Ascending aorta (tissue), 2 donors: ENCODE measurements around the gene FER1L5. TPM values are rescaled to one million over a fixed set of nuclear protein-coding genes. Genes with fewer than 3 reads are reported as not detected.
A peak's percentile ranks its signal among the peaks of the same experiment; 100 is the strongest.

Experiments
- DNase-seq, 2 donors: peaks; one replicate each; pipeline ENCODE4 v3.0.0-alpha.2; 2019; ENCODE audit warnings: low spot score in 2 of 2
- H3K27ac ChIP-seq, 2 donors: fragments of 200-600 bp; sonication (generic); one replicate each; pipeline ENCODE4 v1.5.1; 2016 to 2017; ENCODE audit warnings: mild to moderate bottlenecking in 1 of 2
- H3K27me3 ChIP-seq: fragments of 200-600 bp; sonication (generic); one replicate; pipeline ENCODE4 v1.5.1; 2017
- H3K36me3 ChIP-seq, 2 donors: fragments of 200-600 bp; sonication (generic); one replicate each; pipeline ENCODE4 v1.5.1; 2016
- H3K4me1 ChIP-seq, 2 donors: fragments of 200-600 bp; sonication (generic); one replicate each; pipeline ENCODE4 v1.5.1; 2016 to 2017; ENCODE audit warnings: mild to moderate bottlenecking in 1 of 2
- H3K4me3 ChIP-seq, 2 donors: fragments of 200-600 bp; sonication (generic); one replicate each; pipeline ENCODE4 v1.5.1; 2016 to 2017; ENCODE audit warnings: mild to moderate bottlenecking in 1 of 2
- H3K9me3 ChIP-seq, 2 donors: fragments of 200-600 bp; sonication (generic); one replicate each; pipeline ENCODE4 v1.5.1; 2016
- intact Hi-C: fragments of 100-400 bp; cut with DNase I; formaldehyde crosslinking; loops from one replicate; pipeline ENCODE4 v1.15.1; 2023
- total RNA-seq: library from RNA; depleted of rRNA; stranded (reverse); fragments of >200 nt; gene quantifications from one replicate; pipeline ENCODE4 v1.1.0, GENCODE V29; 2016
- TF ChIP-seq, protein P1 (sequence below), 3 experiments: fragments of 200-600 bp in 2 of 3; fragments of 450-650 bp in 1 of 3; sonication (generic) in 2 of 3; IDR thresholded peaks; one replicate each; pipeline ENCODE4 v1.5.1; 2016 to 2019; ENCODE audit warnings: antibody characterized with exemption in 3 of 3, mild to moderate bottlenecking in 1 of 3, moderate library complexity in 1 of 3

Gene FER1L5
- total RNA-seq, 1 donor from 2014 or later, result not detected

DNA sequence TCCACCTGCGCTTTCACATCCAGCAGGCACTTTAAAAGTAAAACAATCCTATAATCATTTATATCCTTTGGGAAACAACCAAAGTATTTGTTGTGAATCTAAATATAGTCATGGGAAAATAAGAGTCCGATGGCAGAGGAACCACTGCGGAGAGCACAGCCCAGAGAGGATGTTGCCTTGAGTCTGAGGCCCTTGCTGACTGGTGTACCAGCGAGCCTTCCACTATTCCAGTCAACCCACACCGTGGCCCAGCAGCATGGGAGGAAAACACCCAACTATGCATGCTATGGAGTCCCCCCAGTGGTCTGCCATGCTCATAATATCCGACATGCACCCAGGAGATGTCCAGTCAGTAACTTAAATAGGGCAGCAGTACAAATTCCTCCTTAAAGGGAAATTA is 26.0 kb upstream of the FER1L5 start:
- no peak overlapping the region for H3K4me3 ChIP-seq
- TF ChIP-seq, protein P1, sequence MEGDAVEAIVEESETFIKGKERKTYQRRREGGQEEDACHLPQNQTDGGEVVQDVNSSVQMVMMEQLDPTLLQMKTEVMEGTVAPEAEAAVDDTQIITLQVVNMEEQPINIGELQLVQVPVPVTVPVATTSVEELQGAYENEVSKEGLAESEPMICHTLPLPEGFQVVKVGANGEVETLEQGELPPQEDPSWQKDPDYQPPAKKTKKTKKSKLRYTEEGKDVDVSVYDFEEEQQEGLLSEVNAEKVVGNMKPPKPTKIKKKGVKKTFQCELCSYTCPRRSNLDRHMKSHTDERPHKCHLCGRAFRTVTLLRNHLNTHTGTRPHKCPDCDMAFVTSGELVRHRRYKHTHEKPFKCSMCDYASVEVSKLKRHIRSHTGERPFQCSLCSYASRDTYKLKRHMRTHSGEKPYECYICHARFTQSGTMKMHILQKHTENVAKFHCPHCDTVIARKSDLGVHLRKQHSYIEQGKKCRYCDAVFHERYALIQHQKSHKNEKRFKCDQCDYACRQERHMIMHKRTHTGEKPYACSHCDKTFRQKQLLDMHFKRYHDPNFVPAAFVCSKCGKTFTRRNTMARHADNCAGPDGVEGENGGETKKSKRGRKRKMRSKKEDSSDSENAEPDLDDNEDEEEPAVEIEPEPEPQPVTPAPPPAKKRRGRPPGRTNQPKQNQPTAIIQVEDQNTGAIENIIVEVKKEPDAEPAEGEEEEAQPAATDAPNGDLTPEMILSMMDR (IDR thresholded peaks at IDR 0.05), result no peak
- H3K27ac ChIP-seq, result peak overlapping the region; percentile 64 to 67
- no peak for DNase-seq
- no peaks in the 10 kb centered on the region for H3K27me3 ChIP-seq
- no peaks in the 10 kb centered on the region for H3K9me3 ChIP-seq
- H3K4me1 ChIP-seq, result peaks cover 3 to 25% of the 10 kb centered on the region in 2 donors
- intact Hi-C loops, result loop anchor here (5.0 kb wide), 1 partner anchor 201 kb away; the partner anchor contains the start of gene CNNM3
- peaks cover 34 to 37% of the 10 kb centered on the region in 2 donors for H3K36me3 ChIP-seq

DNA sequence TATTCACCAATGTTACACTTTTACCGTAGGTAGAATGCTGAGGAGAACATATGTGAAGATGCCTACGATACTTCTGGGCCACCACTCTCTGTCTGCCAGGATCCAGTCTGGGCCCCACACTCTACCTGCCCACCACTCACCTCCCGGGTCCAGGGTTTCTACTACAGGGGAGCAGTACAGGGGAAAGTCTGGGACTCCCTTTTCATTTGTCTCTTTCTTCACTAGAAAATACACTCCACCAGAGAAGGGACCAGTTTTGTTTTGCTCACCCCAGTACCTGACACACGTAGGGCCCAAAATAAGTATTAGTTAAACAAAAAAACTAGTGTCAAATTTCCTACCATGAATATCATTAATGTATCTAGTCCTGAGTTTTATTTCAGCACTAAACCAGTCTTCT is 25.6 kb upstream of the FER1L5 start:
- intact Hi-C loops, result loop anchor here (1.0 to 5.0 kb wide), 2 partner anchors 20 to 200 kb away; partner anchors contain the start of gene CNNM3
- no peaks in the 10 kb centered on the region for H3K27me3 ChIP-seq
- TF ChIP-seq, protein P1 (IDR thresholded peaks at IDR 0.05), result no peak
- peaks cover 29 to 33% of the 10 kb centered on the region in 2 donors for H3K36me3 ChIP-seq
- DNase-seq, result no peak
- no peak overlapping the region for H3K4me3 ChIP-seq
- peak overlapping the region; percentile 64 to 67 for H3K27ac ChIP-seq
- no peaks in the 10 kb centered on the region for H3K9me3 ChIP-seq
- peaks cover 3 to 25% of the 10 kb centered on the region in 2 donors for H3K4me1 ChIP-seq

DNA sequence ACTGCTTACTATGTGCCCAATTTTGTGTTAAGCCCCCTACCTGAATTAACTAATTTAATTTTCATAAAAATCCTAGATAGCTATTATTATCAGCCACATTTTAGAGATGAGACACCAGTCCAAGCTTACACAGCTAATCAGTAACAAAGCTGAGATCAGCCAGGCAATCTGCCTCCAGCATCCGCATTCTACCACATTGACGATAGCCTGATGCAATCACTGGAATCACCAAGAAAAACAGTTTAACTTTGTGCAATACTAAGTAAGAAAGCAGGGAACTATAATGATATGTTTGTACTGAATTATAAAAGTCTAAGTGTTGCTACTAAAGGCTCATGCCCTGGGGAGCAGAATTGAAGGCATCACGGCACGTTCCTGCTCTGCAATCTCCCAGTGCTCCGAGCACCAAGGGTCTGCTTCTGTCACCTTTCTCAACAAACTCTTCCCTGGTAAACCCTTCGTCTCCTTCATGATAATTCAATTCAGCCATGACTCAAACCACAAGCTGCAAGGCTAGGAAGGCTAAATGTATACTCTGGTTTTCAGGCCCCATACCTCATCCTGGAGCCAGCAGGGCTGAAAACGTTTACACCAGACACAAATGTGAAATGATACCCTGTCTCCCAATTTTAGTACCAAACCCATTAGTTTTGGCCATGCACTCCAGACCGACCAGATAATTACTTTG is 23.8 kb upstream of the FER1L5 start:
- no peak overlapping the region for H3K4me3 ChIP-seq
- peak in 1 of 2 donors; percentile 77 for DNase-seq
- TF ChIP-seq, protein P1 (IDR thresholded peaks at IDR 0.05), result no peak
- no peaks in the 10 kb centered on the region for H3K9me3 ChIP-seq
- intact Hi-C loops, result loop anchor here (5.0 kb wide), 1 partner anchor 199 kb away; the partner anchor contains the start of gene CNNM3
- H3K4me1 ChIP-seq, result peaks cover 3 to 25% of the 10 kb centered on the region in 2 donors
- peak overlapping the region; percentile 67 for H3K27ac ChIP-seq
- H3K27me3 ChIP-seq, result no peaks in the 10 kb centered on the region
- peaks cover 14 to 16% of the 10 kb centered on the region in 2 donors for H3K36me3 ChIP-seq

DNA sequence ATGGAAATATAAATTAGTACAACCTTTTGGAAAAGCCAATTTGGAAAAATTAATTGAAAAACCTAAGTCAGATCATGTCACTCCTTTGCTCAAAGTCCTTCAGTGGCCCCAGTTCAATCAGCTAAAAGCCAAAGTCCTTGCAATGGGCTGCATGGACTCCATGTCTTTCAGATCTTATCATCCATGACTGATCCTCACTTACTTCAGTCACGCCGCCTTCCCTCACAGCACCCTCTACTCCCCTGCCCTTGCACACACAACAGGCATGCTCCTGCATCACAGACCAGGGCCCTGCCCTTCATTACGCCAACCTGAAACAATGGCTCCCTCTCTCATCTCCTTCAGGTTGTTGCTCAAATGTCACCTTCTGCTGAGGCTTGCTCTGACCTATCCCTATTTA is 20.0 kb upstream of the FER1L5 start:
- Histone ChIP-seq H3K27ac (no peak overlapping the region), H3K4me1 (peaks cover 8 to 31% of the 10 kb centered on the region in 2 donors)

DNA sequence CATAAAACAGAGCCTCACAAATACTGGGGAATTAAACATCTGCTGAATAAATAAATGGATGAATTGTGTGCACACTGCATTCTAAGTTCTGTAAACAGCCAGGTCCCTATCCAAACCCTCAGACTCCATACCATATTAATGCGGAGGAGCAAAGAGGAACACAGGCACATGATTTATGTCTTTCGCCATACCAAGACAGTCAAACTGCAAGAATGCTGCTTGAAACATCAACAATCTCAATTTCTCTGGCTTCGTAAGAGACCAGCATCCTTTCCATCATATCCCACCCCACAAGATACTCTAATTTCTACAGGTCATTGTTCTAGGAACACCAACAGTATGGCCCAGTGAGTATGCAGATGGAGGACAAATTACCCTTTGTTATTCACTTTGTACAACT is 19.4 kb upstream of the FER1L5 start:
- peaks cover 5 to 27% of the 10 kb centered on the region in 2 donors for H3K4me1 ChIP-seq
- H3K27ac ChIP-seq, result peak overlapping the region in 1 of 2 donors; percentile 12

More for the DNA sequence above, 20.0 kb upstream of the FER1L5 start:
- Histone ChIP-seq H3K4me3 (no peak overlapping the region), H3K36me3 (peaks cover 10 to 18% of the 10 kb centered on the region in 2 donors), H3K9me3 (no peaks in the 10 kb centered on the region), H3K27me3 (no peaks in the 10 kb centered on the region)
- intact Hi-C loops, result no loop called here
- no peak for DNase-seq
- TF ChIP-seq, protein P1 (IDR thresholded peaks at IDR 0.05), result no peak

More for the DNA sequence above, 19.4 kb upstream of the FER1L5 start:
- Histone ChIP-seq H3K4me3 (no peak overlapping the region), H3K36me3 (peaks cover 10 to 24% of the 10 kb centered on the region in 2 donors), H3K27me3 (no peaks in the 10 kb centered on the region), H3K9me3 (no peaks in the 10 kb centered on the region)
- no peak for DNase-seq
- TF ChIP-seq, protein P1 (IDR thresholded peaks at IDR 0.05), result no peak
- intact Hi-C loops, result no loop called here
